CD4-positive, alpha-beta memory T cell (primary cell): ENCODE measurements around the gene SLC16A3. TPM values are rescaled to one million over a fixed set of nuclear protein-coding genes. Genes with fewer than 3 reads are reported as not detected.

Experiments
- CTCF ChIA-PET: fragments of 350-600 bp; sonication (Branson Sonifier 250); formaldehyde crosslinking; loops from one replicate; lab custom pipeline; 2021; ENCODE audit warnings: inconsistent platforms; ENCODE audit not compliant: partially characterized antibody; lab: Charles Lee
- POLR2A ChIA-PET: fragments of 350-600 bp; sonication (Branson Sonifier 250); formaldehyde crosslinking; loops from one replicate; lab custom pipeline; 2021; ENCODE audit not compliant: partially characterized antibody; lab: Charles Lee
- DNase-seq, 5 donors: peaks; one replicate each; pipeline versions ENCODE4 v3.0.0 to v3.0.0-alpha.2; 2020 to 2022; ENCODE audit warnings: mixed read lengths in 1 of 5
- H3K27ac ChIP-seq: one replicate; pipeline ENCODE4 v1.7.0; 2013; ENCODE audit warnings: low read depth, low read length
- H3K27me3 ChIP-seq: 2 replicates; pipeline ENCODE4 v1.7.0; 2013; ENCODE audit warnings: mild to moderate bottlenecking, low read length, moderate library complexity; ENCODE audit not compliant: insufficient read depth
- H3K36me3 ChIP-seq: 2 replicates; pipeline ENCODE4 v1.7.0; 2013; ENCODE audit warnings: mild to moderate bottlenecking, low read length, moderate library complexity; ENCODE audit not compliant: insufficient read depth
- H3K4me1 ChIP-seq: 2 replicates; pipeline ENCODE4 v1.7.0; 2013; ENCODE audit warnings: mild to moderate bottlenecking, low read length, moderate library complexity; ENCODE audit not compliant: insufficient read depth
- H3K4me3 ChIP-seq, 2 donors: one replicate each; pipeline ENCODE4 v1.7.0; 2013; ENCODE audit warnings: low read length in 2 of 2, mild to moderate bottlenecking in 1 of 2
- H3K9me3 ChIP-seq, 2 donors: one replicate each; pipeline ENCODE4 v1.7.0; 2013; ENCODE audit warnings: low read length in 2 of 2, control low read depth in 1 of 2; ENCODE audit not compliant: control insufficient read depth in 1 of 2
- H3K27ac Mint-ChIP-seq, 7 donors: one replicate each; pipeline ENCODE4 v1.8.0; 2020 to 2021; ENCODE audit warnings: mixed read lengths in 7 of 7, mild to moderate bottlenecking in 6 of 7, inconsistent platforms in 3 of 7, moderate library complexity in 3 of 7
- H3K27me3 Mint-ChIP-seq, 2 donors: one replicate each; pipeline ENCODE4 v1.8.0; 2020 to 2021; ENCODE audit warnings: mixed read lengths in 2 of 2
- H3K36me3 Mint-ChIP-seq, 2 donors: one replicate each; pipeline ENCODE4 v1.8.0; 2020 to 2021; ENCODE audit warnings: mixed read lengths in 2 of 2, inconsistent platforms in 1 of 2, mild to moderate bottlenecking in 1 of 2
- H3K4me1 Mint-ChIP-seq, 4 donors: one replicate each; pipeline ENCODE4 v1.8.0; 2020 to 2021; ENCODE audit warnings: mixed read lengths in 4 of 4, mild to moderate bottlenecking in 1 of 4
- H3K4me3 Mint-ChIP-seq, 8 donors: one replicate each; pipeline ENCODE4 v1.8.0; 2020 to 2021; ENCODE audit warnings: mixed read lengths in 8 of 8, mild to moderate bottlenecking in 7 of 8, moderate library complexity in 6 of 8, inconsistent platforms in 3 of 8
- H3K9me3 Mint-ChIP-seq, 8 donors: one replicate each; pipeline ENCODE4 v1.8.0; 2020 to 2021; ENCODE audit warnings: mixed read lengths in 8 of 8, mild to moderate bottlenecking in 5 of 8, inconsistent platforms in 3 of 8, moderate library complexity in 1 of 8
- intact Hi-C: fragments of 100-400 bp; cut with micrococcal nuclease; formaldehyde crosslinking; loops from one replicate; pipeline ENCODE4 v1.15.1; 2023
- microRNA-seq: library from miRNA; unstranded; fragments of <30 nt; microRNA quantifications from one replicate; pipeline ENCODE4 v1.2.0, GENCODE V29; 2021; ENCODE audit warnings: borderline replicate concordance, borderline number of aligned reads, borderline microRNAs expressed, mixed read lengths
- polyA plus RNA-seq, 2 donors: library from polyadenylated mRNA; unstranded; fragments of 300-500 nt; fragmentation: Illumina TruSeq; gene quantifications; one replicate each; pipeline ENCODE4 v1.2.3, GENCODE V29; 2021
- total RNA-seq, 2 experiments: library from RNA; stranded (reverse); gene quantifications; one replicate each; pipeline ENCODE4 v1.2.3, GENCODE V29; 2021

Gene SLC16A3
- total and polyA plus RNA-seq, 4 experiments from 2014 or later = 1.4 to 31.4 (median 17.9) TPM

GRCh38 chr17:82287013-82287867 lies 58.4 kb downstream of the SLC16A3 start:
- H3K4me1 ChIP-seq = peaks cover 14% of the 10 kb centered on the region
- H3K4me3 ChIP-seq = no peak overlapping the region
- no peaks in the 10 kb centered on the region for H3K36me3 ChIP-seq
- Mint-ChIP-seq H3K4me3 (no peak overlapping the region), H3K36me3 (no peaks in the 10 kb centered on the region), H3K27ac (peak overlapping the region in 1 of 7 donors; percentile 10), H3K27me3 (no peaks in the 10 kb centered on the region), H3K4me1 (peaks cover 0 to 10% (median 3%) of the 10 kb centered on the region in 4 donors), H3K9me3 (no peaks in the 10 kb centered on the region)
- H3K9me3 ChIP-seq = no peaks in the 10 kb centered on the region
- no peaks in the 10 kb centered on the region for H3K27me3 ChIP-seq
- intact Hi-C loops = no loop called here
- CTCF ChIA-PET = no interaction called here
- POLR2A ChIA-PET = interaction anchor here (0.9 kb wide), 1 partner anchor 10 kb away, joined by 5 read pairs; no protein-coding TSS in a partner anchor
- DNase-seq = no peak
- no peak overlapping the region for H3K27ac ChIP-seq

GRCh38 chr17:82287868-82288801 lies 59.3 kb downstream of the SLC16A3 start:
- Histone ChIP-seq H3K9me3 (no peaks in the 10 kb centered on the region), H3K4me3 (no peak overlapping the region), H3K36me3 (no peaks in the 10 kb centered on the region), H3K4me1 (peaks cover 8% of the 10 kb centered on the region), H3K27ac (no peak overlapping the region), H3K27me3 (no peaks in the 10 kb centered on the region)
- intact Hi-C loops = no loop called here
- H3K4me1 Mint-ChIP-seq = peaks cover 3 to 10% (median 6%) of the 10 kb centered on the region in 4 donors
- H3K27me3 Mint-ChIP-seq = no peaks in the 10 kb centered on the region
- peaks cover 0 to 2% of the 10 kb centered on the region in 2 donors for H3K36me3 Mint-ChIP-seq
- CTCF ChIA-PET = no interaction called here
- POLR2A ChIA-PET = interaction anchor here (0.9 to 1.4 kb wide), 2 partner anchors 9 to 15 kb away, joined by 4 to 5 read pairs; no protein-coding TSS in a partner anchor
- H3K9me3 Mint-ChIP-seq = no peaks in the 10 kb centered on the region
- peak overlapping the region in 1 of 7 donors; percentile 57 for H3K27ac Mint-ChIP-seq
- no peak for DNase-seq
- no peak overlapping the region for H3K4me3 Mint-ChIP-seq

Small RNA genes lying within 50 kb of the gene (microRNA-seq; reads per million reads assigned to microRNA genes)
- gene MIR6787 = not detected

Other genes with a start within 250 kb of the SLC16A3 start
- gene CENPX, start 206.2 kb upstream of the SLC16A3 start, total RNA-seq = 10 to 100 TPM; 33.4 to 35.4 TPM
- 10 to 100 TPM; 37.9 to 70.8 TPM for gene CENPX, start 206.2 kb upstream of the SLC16A3 start, polyA plus RNA-seq
- 10 to 100 TPM; 18.0 to 18.7 TPM for gene LRRC45, start 205.7 kb upstream of the SLC16A3 start, total RNA-seq
- gene LRRC45, start 205.7 kb upstream of the SLC16A3 start, polyA plus RNA-seq = 1 to 10 TPM; 5.7 to 8.2 TPM
- gene RAC3, start 197.4 kb upstream of the SLC16A3 start, total RNA-seq = 1 to 10 TPM in 1 of 2 experiments, under 1 TPM in 1; 0.86 to 2.3 TPM
- under 1 TPM in 1 of 2 donors, not detected in 1; 0.44 TPM for gene RAC3, start 197.4 kb upstream of the SLC16A3 start, polyA plus RNA-seq
- 10 to 100 TPM; 65.9 to 68.2 TPM for gene DCXR, start 191.3 kb upstream of the SLC16A3 start, total RNA-seq
- 100 to 1,000 TPM; 118 to 164 TPM for gene DCXR, start 191.3 kb upstream of the SLC16A3 start, polyA plus RNA-seq
- 10 to 100 TPM; 37.6 to 44.0 TPM for gene RFNG, start 177.2 kb upstream of the SLC16A3 start, total RNA-seq
- 1 to 10 TPM; 6.2 to 8.2 TPM for gene RFNG, start 177.2 kb upstream of the SLC16A3 start, polyA plus RNA-seq
- gene GPS1, start 177.1 kb upstream of the SLC16A3 start, total RNA-seq = 10 to 100 TPM; 85.1 to 89.0 TPM
- gene GPS1, start 177.1 kb upstream of the SLC16A3 start, polyA plus RNA-seq = 100 to 1,000 TPM; 139 to 148 TPM
- gene DUS1L, start 163.2 kb upstream of the SLC16A3 start, total RNA-seq = 100 to 1,000 TPM; 139 to 141 TPM
- 100 to 1,000 TPM in 1 of 2 donors, 10 to 100 TPM in 1; 48.1 to 138 TPM for gene DUS1L, start 163.2 kb upstream of the SLC16A3 start, polyA plus RNA-seq
- 10 to 100 TPM; 26.5 to 27.7 TPM for gene FASN, start 130.8 kb upstream of the SLC16A3 start, total RNA-seq
- 1 to 10 TPM in 1 of 2 donors, under 1 TPM in 1; 0.03 to 3.5 TPM for gene FASN, start 130.8 kb upstream of the SLC16A3 start, polyA plus RNA-seq
- gene CCDC57, start 16.2 kb upstream of the SLC16A3 start, total RNA-seq = 10 to 100 TPM; 80.5 to 88.7 TPM
- 10 to 100 TPM; 41.6 to 43.6 TPM for gene CCDC57, start 16.2 kb upstream of the SLC16A3 start, polyA plus RNA-seq
- 100 to 1,000 TPM; 182 TPM for gene CSNK1D, start 44.7 kb downstream of the SLC16A3 start, total RNA-seq
- 10 to 100 TPM; 31.6 to 77.2 TPM for gene CSNK1D, start 44.7 kb downstream of the SLC16A3 start, polyA plus RNA-seq
- gene CD7, start 88.6 kb downstream of the SLC16A3 start, total RNA-seq = 10 to 100 TPM; 40.9 to 41.0 TPM
- gene CD7, start 88.6 kb downstream of the SLC16A3 start, polyA plus RNA-seq = 10 to 100 TPM; 53.1 to 82.6 TPM
- gene SECTM1, start 104.7 kb downstream of the SLC16A3 start, total RNA-seq = 1 to 10 TPM; 5.3 to 6.1 TPM
- gene SECTM1, start 104.7 kb downstream of the SLC16A3 start, polyA plus RNA-seq = 1 to 10 TPM; 2.2 to 4.3 TPM
- gene TEX19, start 130.2 kb downstream of the SLC16A3 start, total RNA-seq = not detected
- not detected for gene TEX19, start 130.2 kb downstream of the SLC16A3 start, polyA plus RNA-seq
- gene UTS2R, start 142.7 kb downstream of the SLC16A3 start, total RNA-seq = not detected
- gene UTS2R, start 142.7 kb downstream of the SLC16A3 start, polyA plus RNA-seq = not detected
- gene HEXD, start 189.3 kb downstream of the SLC16A3 start, total RNA-seq = 100 to 1,000 TPM; 105 to 113 TPM
- gene HEXD, start 189.3 kb downstream of the SLC16A3 start, polyA plus RNA-seq = 10 to 100 TPM; 12.6 to 15.1 TPM
- gene OGFOD3, start 189.5 kb downstream of the SLC16A3 start, total RNA-seq = 10 to 100 TPM; 28.8 to 30.3 TPM
- 10 to 100 TPM; 23.4 to 36.1 TPM for gene OGFOD3, start 189.5 kb downstream of the SLC16A3 start, polyA plus RNA-seq
- 100 to 1,000 TPM; 236 to 249 TPM for gene CYBC1, start 221.7 kb downstream of the SLC16A3 start, total RNA-seq
- 100 to 1,000 TPM; 166 to 237 TPM for gene CYBC1, start 221.7 kb downstream of the SLC16A3 start, polyA plus RNA-seq
- 10 to 100 TPM; 80.8 to 82.9 TPM for gene NARF, start 229.7 kb downstream of the SLC16A3 start, total RNA-seq
- 100 to 1,000 TPM in 1 of 2 donors, 10 to 100 TPM in 1; 94.2 to 146 TPM for gene NARF, start 229.7 kb downstream of the SLC16A3 start, polyA plus RNA-seq